Gastrocnemius medialis (tissue), 4 donors: ENCODE results near the gene LPAR1.

Experiments
- POLR2A ChIP-seq, 2 donors: fragments of 450-650 bp; IDR thresholded peaks; one replicate each; pipeline ENCODE4 v1.6.1; 2017; ENCODE audit warnings: antibody characterized with exemption in 2 of 2, mild to moderate bottlenecking in 2 of 2, moderate library complexity in 2 of 2
- TF ChIP-seq, protein P1 (sequence below), 5 experiments: fragments of 450-650 bp in 3 of 5; fragments of 200-600 bp in 2 of 5; sonication (generic) in 2 of 5; IDR thresholded peaks in 4 of 5; conservative IDR thresholded peaks in 1 of 5; 1 replicate in 4 of 5; 2 replicates in 1 of 5; pipeline ENCODE4 v1.5.1; 2016 to 2019; ENCODE audit warnings: antibody characterized with exemption in 5 of 5, mild to moderate bottlenecking in 3 of 5, moderate library complexity in 3 of 5

GRCh38 chr9:111078391-111079038 is 40.2 kb upstream of the LPAR1 start:
- TF ChIP-seq, protein P1, sequence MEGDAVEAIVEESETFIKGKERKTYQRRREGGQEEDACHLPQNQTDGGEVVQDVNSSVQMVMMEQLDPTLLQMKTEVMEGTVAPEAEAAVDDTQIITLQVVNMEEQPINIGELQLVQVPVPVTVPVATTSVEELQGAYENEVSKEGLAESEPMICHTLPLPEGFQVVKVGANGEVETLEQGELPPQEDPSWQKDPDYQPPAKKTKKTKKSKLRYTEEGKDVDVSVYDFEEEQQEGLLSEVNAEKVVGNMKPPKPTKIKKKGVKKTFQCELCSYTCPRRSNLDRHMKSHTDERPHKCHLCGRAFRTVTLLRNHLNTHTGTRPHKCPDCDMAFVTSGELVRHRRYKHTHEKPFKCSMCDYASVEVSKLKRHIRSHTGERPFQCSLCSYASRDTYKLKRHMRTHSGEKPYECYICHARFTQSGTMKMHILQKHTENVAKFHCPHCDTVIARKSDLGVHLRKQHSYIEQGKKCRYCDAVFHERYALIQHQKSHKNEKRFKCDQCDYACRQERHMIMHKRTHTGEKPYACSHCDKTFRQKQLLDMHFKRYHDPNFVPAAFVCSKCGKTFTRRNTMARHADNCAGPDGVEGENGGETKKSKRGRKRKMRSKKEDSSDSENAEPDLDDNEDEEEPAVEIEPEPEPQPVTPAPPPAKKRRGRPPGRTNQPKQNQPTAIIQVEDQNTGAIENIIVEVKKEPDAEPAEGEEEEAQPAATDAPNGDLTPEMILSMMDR (IDR thresholded peaks at IDR 0.05 in 4 of 5, conservative IDR thresholded peaks at IDR 0.05 in 1 of 5): no peak
- no peak for TF ChIP-seq POLR2A (IDR thresholded peaks at IDR 0.05)
